Keratinocyte (primary cell): ENCODE results near the gene SYNE1. TPM values are rescaled to one million over a fixed set of nuclear protein-coding genes. Genes with fewer than 3 reads are reported as not detected.
A peak's percentile ranks its signal among the peaks of the same experiment; 100 is the strongest.

ENCODE experiments used
- DNase-seq: peaks from one replicate; pipeline ENCODE4 v3.0.0-alpha.2; 2011; ENCODE audit warnings: low read depth, missing footprints, low spot score
- FAIRE-seq: peaks from 2 replicates; lab custom pipeline; 2011; peaks lifted over from hg19 to GRCh38; lab: Jason Lieb, UNC
- H2AFZ ChIP-seq: 2 replicates; pipeline ENCODE4 v1.6.0; 2012; ENCODE audit warnings: low read length, control low read depth, inconsistent platforms; ENCODE audit not compliant: control insufficient read depth
- H3K27ac ChIP-seq: 2 replicates; pipeline ENCODE4 v1.5.1; 2011; ENCODE audit warnings: low read length; ENCODE audit not compliant: control insufficient read depth, insufficient read depth
- H3K27me3 ChIP-seq: 3 replicates; pipeline ENCODE4 v1.6.0; 2011; ENCODE audit warnings: low read length; ENCODE audit not compliant: control insufficient read depth, insufficient read depth; ENCODE audit errors: extremely low read depth
- H3K36me3 ChIP-seq, 2 experiments: 2 replicates in 1 of 2; 3 replicates in 1 of 2; pipeline ENCODE4 v1.5.1; 2011; ENCODE audit warnings: low read length in 2 of 2, mild to moderate bottlenecking in 1 of 2; ENCODE audit not compliant: control insufficient read depth in 2 of 2, insufficient read depth in 2 of 2; ENCODE audit errors: extremely low read depth in 1 of 2
- H3K4me1 ChIP-seq: 3 replicates; pipeline ENCODE4 v1.5.1; 2011; ENCODE audit warnings: low read length; ENCODE audit not compliant: control insufficient read depth, insufficient read depth; ENCODE audit errors: extremely low read depth
- H3K4me2 ChIP-seq: 3 replicates; pipeline ENCODE4 v1.6.0; 2011; ENCODE audit warnings: low read depth, low read length; ENCODE audit not compliant: control insufficient read depth, insufficient read depth; ENCODE audit errors: extremely low read depth
- H3K4me3 ChIP-seq, 3 experiments: fragments of 200-600 bp in 1 of 3; sonication (generic) in 1 of 3; 2 replicates in 2 of 3; 3 replicates in 1 of 3; pipeline ENCODE4 v1.5.1; 2011 to 2016; ENCODE audit warnings: low read length in 3 of 3, mild to moderate bottlenecking in 3 of 3, control low read depth in 2 of 3, inconsistent platforms in 1 of 3, low read depth in 1 of 3, mixed read lengths in 1 of 3, mixed run types in 1 of 3, moderate library complexity in 1 of 3; ENCODE audit not compliant: control insufficient read depth in 2 of 3, insufficient read depth in 2 of 3; ENCODE audit errors: extremely low read depth in 1 of 3
- H3K79me2 ChIP-seq: 2 replicates; pipeline ENCODE4 v1.6.0; 2012; ENCODE audit warnings: low read length; ENCODE audit not compliant: control insufficient read depth, insufficient read depth
- H3K9ac ChIP-seq: 3 replicates; pipeline ENCODE4 v1.6.0; 2011; ENCODE audit warnings: low read length; ENCODE audit not compliant: control insufficient read depth, insufficient read depth; ENCODE audit errors: extremely low read depth
- H3K9me1 ChIP-seq: 3 replicates; pipeline ENCODE4 v1.6.0; 2011; ENCODE audit warnings: low read length; ENCODE audit not compliant: control insufficient read depth, insufficient read depth; ENCODE audit errors: extremely low read depth
- H3K9me3 ChIP-seq: 2 replicates; pipeline ENCODE4 v1.5.1; 2012; ENCODE audit warnings: low read depth, low read length; ENCODE audit not compliant: control insufficient read depth
- H4K20me1 ChIP-seq: 3 replicates; pipeline ENCODE4 v1.6.0; 2011; ENCODE audit warnings: low read length; ENCODE audit not compliant: control insufficient read depth, insufficient read depth; ENCODE audit errors: extremely low read depth
- CTCF ChIP-seq, 3 experiments: IDR thresholded peaks in 1 of 3; conservative IDR thresholded peaks in 1 of 3; optimal IDR thresholded peaks in 1 of 3; 2 replicates in 2 of 3; 3 replicates in 1 of 3; pipeline versions ENCODE3 to v1.5.1; 2011; ENCODE audit warnings: low read length in 3 of 3, mild to moderate bottlenecking in 3 of 3, moderate library complexity in 2 of 3, control low read depth in 1 of 3, inconsistent platforms in 1 of 3; ENCODE audit not compliant: insufficient read depth in 2 of 3; ENCODE audit errors: extremely low read depth in 1 of 3
- EZH2 ChIP-seq: IDR thresholded peaks from one replicate; pipeline ENCODE4 v1.6.1; 2012; ENCODE audit warnings: inconsistent platforms, mild to moderate bottlenecking, low read length, moderate library complexity
- dilution Hi-C: fragments of 300-500 bp; cut with MboI; formaldehyde crosslinking; loops from one replicate; pipeline ENCODE4 v1.7.0; 2020; ENCODE audit warnings: low sequenced_read_pairs; ENCODE audit not compliant: extremely low pct_ligation_motif_present
- polyA plus RNA-seq, 5 experiments: library from polyadenylated mRNA; depleted of rRNA in 3 of 5; stranded (reverse) in 3 of 5; stranded (forward) in 1 of 5; unstranded in 1 of 5; fragments of >200 nt; gene quantifications; 1 replicate in 1 of 5; 2 replicates in 3 of 5; 3 replicates in 1 of 5; pipeline versions ENCODE4 v1.2.1 to v1.2.3, GENCODE V29; 2011 to 2012; ENCODE audit warnings: missing spikeins in 2 of 5, low read depth in 1 of 5, low replicate concordance in 1 of 5

SYNE1 gene
- polyA plus RNA-seq, 1 donor (not counting 4 experiments of a cell fraction or from before 2014, with no cell fraction given) = 4.0 TPM

GRCh38 chr6:152576525-152576924, 60.6 kb downstream of the SYNE1 start:
- no peak for DNase-seq
- H3K9ac ChIP-seq = no peak overlapping the region
- H3K9me1 ChIP-seq = no peaks in the 10 kb centered on the region
- no peak overlapping the region for H3K4me3 ChIP-seq
- H3K79me2 ChIP-seq = no peaks in the 10 kb centered on the region
- no peak overlapping the region for H3K27ac ChIP-seq
- H2AFZ ChIP-seq = no peak overlapping the region
- H3K36me3 ChIP-seq = no peaks in the 10 kb centered on the region
- no peak for TF ChIP-seq CTCF (optimal IDR thresholded peaks at IDR 0.05 in 1 of 3, IDR thresholded peaks at IDR 0.05 in 1 of 3, conservative IDR thresholded peaks at IDR 0.05 in 1 of 3; ENCODE audit: extremely low read depth in 1 of 3, insufficient read depth in 2 of 3, low read length in 3 of 3)
- no peak for TF ChIP-seq EZH2
- H3K4me2 ChIP-seq = peak overlapping the region; percentile 43
- H4K20me1 ChIP-seq = no peaks in the 10 kb centered on the region
- no peaks in the 10 kb centered on the region for H3K9me3 ChIP-seq
- dilution Hi-C loops = no loop called here
- peaks cover 28% of the 10 kb centered on the region for H3K4me1 ChIP-seq
- FAIRE-seq = no peak
- H3K27me3 ChIP-seq = no peaks in the 10 kb centered on the region

GRCh38 chr6:152575621-152576150, 61.5 kb downstream of the SYNE1 start:
- Histone ChIP-seq H2AFZ (no peak overlapping the region), H3K4me3 (no peak overlapping the region), H3K79me2 (no peaks in the 10 kb centered on the region), H3K36me3 (no peaks in the 10 kb centered on the region), H4K20me1 (no peaks in the 10 kb centered on the region), H3K27me3 (no peaks in the 10 kb centered on the region), H3K27ac (no peak overlapping the region), H3K4me1 (peaks cover 28% of the 10 kb centered on the region), H3K4me2 (peak overlapping the region; percentile 43), H3K9me1 (no peaks in the 10 kb centered on the region), H3K9me3 (no peaks in the 10 kb centered on the region), H3K9ac (no peak overlapping the region)
- dilution Hi-C loops = no loop called here
- DNase-seq (peak; percentile 33), FAIRE-seq (peak; percentile 86)
- no peak for TF ChIP-seq CTCF (optimal IDR thresholded peaks at IDR 0.05 in 1 of 3, IDR thresholded peaks at IDR 0.05 in 1 of 3, conservative IDR thresholded peaks at IDR 0.05 in 1 of 3; ENCODE audit: extremely low read depth in 1 of 3, insufficient read depth in 2 of 3, low read length in 3 of 3)
- TF ChIP-seq EZH2 = no peak
